Hematopoietic multipotent progenitor cell (in vitro differentiated cells): ENCODE results near the gene NECAB2. TPM values are rescaled to one million over a fixed set of nuclear protein-coding genes. Genes with fewer than 3 reads are reported as not detected.
"Not testable (repeated sequence)": the region's sequence is repeated elsewhere in the genome, so short reads cannot be mapped to it uniquely, and the experiment has no call there.

ENCODE experiments used
- DNase-seq, 3 donors: peaks; one replicate each; pipeline ENCODE4 v3.0.0-alpha.2; 2011 to 2015; ENCODE audit warnings: low read depth in 2 of 3, low spot score in 2 of 3
- total RNA-seq: library from RNA; depleted of rRNA; stranded (reverse); fragments of >200 nt; gene quantifications from one replicate; pipeline ENCODE4 v1.2.3, GENCODE V29; 2012

NECAB2 gene
- total RNA-seq, 1 donor = not detected

- DNase-seq = no peak
These were observed 32.2 kb upstream of the NECAB2 start for GRCh38 chr16:83935858-83936255.

GRCh38 chr16:83936581-83937165 lies 31.4 kb upstream of the NECAB2 start:
- DNase-seq = no peak

- DNase-seq = no peak
These were observed 30.8 kb upstream of the NECAB2 start for GRCh38 chr16:83937267-83937666.

GRCh38 chr16:83937922-83938885 lies 29.8 kb upstream of the NECAB2 start:
- DNase-seq = no peak

GRCh38 chr16:83939266-83939855 lies 28.7 kb upstream of the NECAB2 start:
- DNase-seq = no peak

GRCh38 chr16:83940119-83940518 lies 27.9 kb upstream of the NECAB2 start:
- no peak for DNase-seq

GRCh38 chr16:83940630-83941378 lies 27.2 kb upstream of the NECAB2 start:
- DNase-seq = no peak

- DNase-seq = not testable (repeated sequence)
These were observed 26.5 kb upstream of the NECAB2 start for GRCh38 chr16:83941546-83941945.

- DNase-seq = no peak
These were observed 26.0 kb upstream of the NECAB2 start for GRCh38 chr16:83942074-83942473.

GRCh38 chr16:83942815-83943515 lies 25.1 kb upstream of the NECAB2 start:
- no peak for DNase-seq

GRCh38 chr16:83943516-83944050 lies 24.5 kb upstream of the NECAB2 start:
- no peak for DNase-seq

- no peak for DNase-seq
These were observed 22.5 kb upstream of the NECAB2 start for GRCh38 chr16:83945587-83945986.

- DNase-seq = no peak
These were observed 21.8 kb upstream of the NECAB2 start for GRCh38 chr16:83946154-83946780.

GRCh38 chr16:83946781-83947566 lies 21.1 kb upstream of the NECAB2 start:
- DNase-seq = no peak

- no peak for DNase-seq
These were observed 20.3 kb upstream of the NECAB2 start for GRCh38 chr16:83947642-83948234.

GRCh38 chr16:83948914-83949723 lies 18.9 kb upstream of the NECAB2 start:
- DNase-seq = no peak

GRCh38 chr16:83949724-83950001 lies 18.4 kb upstream of the NECAB2 start:
- no peak for DNase-seq

GRCh38 chr16:83950862-83951399 lies 17.1 kb upstream of the NECAB2 start:
- not testable (repeated sequence) for DNase-seq
